COLO668 (cell line): ENCODE results near the gene CSMD2.

ENCODE experiments used
- DNase-seq: peaks from one replicate; lab custom pipeline; 2025; ENCODE audit not compliant: unreplicated experiment; lab: John Stamatoyannopoulos, UW

CSMD2 gene

DNA sequence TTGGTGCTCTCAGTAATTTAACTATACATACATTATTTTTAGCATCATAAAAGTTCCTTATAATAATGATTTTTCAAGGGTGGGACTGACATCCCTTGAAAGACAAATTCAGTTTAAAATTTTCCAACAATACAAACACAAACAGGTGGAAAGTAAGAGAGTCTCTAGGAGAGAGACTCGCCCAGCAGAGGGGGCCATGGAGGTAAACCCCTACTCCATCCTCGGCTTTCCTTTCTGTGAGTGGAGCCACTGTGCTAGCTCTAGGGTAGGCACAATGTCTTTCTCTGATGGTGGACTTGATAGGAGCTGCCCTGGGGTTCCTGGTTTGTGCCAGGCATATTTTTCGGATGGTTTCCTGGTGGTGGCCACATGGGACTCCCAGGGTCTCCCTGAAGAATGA is 8.3 kb downstream of the CSMD2 start:
- no peak for DNase-seq

- no peak for DNase-seq
These were observed 9.2 kb downstream of the CSMD2 start for GRCh38 chr1:34155860-34156259.

DNA sequence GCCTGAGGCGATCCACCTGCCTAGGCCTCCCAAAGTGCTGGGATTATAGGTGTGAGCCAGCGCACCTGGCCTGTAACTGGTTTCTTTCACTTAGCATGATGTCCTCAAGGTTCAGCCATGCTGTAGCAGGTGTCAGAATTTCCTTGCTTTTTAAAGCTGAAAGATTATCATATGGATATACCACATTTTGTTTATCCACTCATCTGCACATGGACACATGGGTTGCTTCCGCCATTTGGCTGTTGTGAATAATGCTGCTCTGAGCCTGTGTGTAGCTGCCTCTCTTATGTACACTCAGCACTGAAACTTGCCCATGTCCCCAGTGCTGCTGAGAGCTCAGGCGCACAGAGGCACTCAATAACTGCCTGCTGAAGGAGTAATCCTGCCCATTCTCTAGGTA is 11.8 kb downstream of the CSMD2 start:
- DNase-seq = no peak

DNA sequence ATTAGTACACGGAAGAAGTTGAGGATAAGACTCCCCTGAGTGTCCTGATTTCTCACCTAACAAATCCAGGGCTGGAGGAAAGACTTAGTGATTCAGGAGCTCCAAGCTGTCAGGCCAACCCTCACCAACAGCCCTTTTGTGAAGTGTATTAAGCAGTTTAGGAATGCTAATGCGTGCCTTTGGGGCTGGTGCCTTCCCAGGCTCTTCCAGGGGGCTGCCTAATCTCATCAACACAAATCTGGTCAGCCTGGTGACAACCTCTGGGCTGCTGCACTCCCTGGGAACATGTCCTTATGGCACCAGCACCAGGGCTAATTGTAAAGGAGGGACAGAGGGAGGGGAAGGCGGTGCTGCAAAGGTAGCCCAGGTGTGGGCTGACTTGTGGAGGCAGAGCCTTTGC is 15.5 kb downstream of the CSMD2 start:
- no peak for DNase-seq

DNA sequence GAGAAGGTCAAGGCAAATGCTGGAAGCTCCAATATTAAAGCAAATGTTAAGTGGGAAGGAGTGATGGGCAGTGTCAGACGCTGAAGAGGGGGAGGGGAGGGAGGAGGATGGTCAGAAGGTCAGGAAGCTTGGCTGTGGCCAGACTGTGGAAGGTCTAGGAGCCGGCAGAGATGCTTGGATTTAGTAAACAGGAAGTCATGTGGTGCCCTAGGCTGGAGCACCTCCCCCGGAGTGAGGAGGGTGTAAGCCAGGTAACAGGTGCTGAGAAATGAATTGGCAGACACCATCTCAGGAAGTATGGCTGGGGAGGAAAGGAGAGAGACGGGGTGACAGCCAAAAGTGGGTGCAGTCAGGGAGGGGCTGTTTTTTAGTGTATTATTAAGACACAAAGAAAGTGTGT is 17.7 kb downstream of the CSMD2 start:
- DNase-seq = no peak

DNA sequence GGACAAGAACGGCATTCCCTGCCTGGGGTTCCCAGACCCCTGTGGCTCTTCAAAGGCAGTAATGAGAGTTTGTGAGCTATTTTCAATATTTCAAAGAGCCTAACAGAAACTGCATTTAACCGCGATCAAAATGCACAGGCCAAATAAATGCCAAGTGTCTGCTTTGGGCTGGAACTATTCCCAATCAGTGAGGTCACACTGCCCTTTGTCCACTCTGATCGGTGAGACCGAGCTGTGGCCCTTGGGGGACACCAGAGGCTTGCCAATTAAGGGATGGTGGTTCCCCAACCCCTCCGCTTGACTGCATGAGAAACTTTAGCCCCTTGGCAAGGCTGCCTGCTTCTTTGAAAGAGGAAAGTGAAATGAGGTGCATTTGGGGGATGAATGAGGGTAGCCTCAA is 20.3 kb downstream of the CSMD2 start:
- no peak for DNase-seq

GRCh38 chr1:34143975-34144374 is 21.1 kb downstream of the CSMD2 start:
- no peak for DNase-seq

GRCh38 chr1:34140011-34140676 is 24.9 kb downstream of the CSMD2 start:
- DNase-seq = no peak

- DNase-seq = no peak
These were observed 27.6 kb downstream of the CSMD2 start for GRCh38 chr1:34137411-34137810.

- DNase-seq = no peak
These were observed 32.9 kb downstream of the CSMD2 start for GRCh38 chr1:34132161-34132420.

GRCh38 chr1:34131396-34132160 is 33.5 kb downstream of the CSMD2 start:
- DNase-seq = no peak

- DNase-seq = no peak
These were observed 34.7 kb downstream of the CSMD2 start for GRCh38 chr1:34130306-34130705.

DNA sequence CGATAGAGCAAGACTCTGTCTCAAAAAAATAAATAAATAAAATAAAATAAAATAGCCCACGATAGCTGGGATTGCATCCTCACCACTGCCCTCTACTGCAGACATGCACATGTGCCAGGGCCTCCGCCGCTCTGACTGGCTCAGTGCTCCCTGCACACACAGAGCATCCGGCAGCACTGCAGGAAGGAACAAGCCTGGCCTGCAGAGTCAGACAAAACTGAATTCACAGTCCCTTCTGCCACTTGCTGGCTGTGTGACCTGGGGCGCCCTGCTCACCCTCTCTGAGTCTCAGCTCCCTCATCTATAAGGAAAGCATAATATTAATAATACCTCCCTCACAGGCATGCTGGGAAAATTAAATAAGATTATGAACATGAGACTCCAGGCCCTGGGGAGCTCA is 35.4 kb downstream of the CSMD2 start:
- no peak for DNase-seq

DNA sequence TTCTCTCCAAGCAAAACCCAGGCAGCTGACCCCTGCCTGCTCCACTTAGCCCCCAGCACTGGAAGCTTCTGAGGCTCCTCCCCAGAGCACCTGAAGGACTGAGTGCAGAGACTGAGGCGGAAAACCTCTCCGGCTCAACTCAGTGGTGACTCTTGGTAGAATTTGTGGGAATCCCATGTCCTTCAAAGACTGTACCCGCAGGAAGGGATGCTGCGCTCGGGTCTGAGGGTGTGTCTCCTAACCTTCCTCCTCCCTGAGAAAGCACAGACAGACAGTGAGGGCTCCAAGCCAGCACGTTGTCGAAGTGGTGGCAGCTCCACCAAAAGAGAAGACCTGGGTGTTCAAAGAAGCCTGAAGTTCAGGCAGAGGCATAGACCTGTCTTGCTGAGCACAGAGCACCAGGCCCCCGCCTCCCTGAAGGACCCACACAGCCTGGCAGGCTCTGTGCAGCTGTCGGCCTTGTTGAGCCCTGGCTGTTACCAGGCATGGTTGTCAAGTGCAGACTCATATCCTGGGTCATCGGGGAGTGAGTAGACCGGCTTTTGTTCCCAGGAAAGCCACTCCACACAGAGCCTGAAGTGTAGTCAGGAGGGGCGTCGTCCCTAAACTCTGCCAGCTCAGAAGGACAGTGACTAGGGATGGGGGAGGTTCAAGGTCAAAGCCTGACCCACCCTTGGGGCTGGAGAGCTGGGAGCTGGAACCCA is 36.7 kb downstream of the CSMD2 start:
- DNase-seq = no peak

DNA sequence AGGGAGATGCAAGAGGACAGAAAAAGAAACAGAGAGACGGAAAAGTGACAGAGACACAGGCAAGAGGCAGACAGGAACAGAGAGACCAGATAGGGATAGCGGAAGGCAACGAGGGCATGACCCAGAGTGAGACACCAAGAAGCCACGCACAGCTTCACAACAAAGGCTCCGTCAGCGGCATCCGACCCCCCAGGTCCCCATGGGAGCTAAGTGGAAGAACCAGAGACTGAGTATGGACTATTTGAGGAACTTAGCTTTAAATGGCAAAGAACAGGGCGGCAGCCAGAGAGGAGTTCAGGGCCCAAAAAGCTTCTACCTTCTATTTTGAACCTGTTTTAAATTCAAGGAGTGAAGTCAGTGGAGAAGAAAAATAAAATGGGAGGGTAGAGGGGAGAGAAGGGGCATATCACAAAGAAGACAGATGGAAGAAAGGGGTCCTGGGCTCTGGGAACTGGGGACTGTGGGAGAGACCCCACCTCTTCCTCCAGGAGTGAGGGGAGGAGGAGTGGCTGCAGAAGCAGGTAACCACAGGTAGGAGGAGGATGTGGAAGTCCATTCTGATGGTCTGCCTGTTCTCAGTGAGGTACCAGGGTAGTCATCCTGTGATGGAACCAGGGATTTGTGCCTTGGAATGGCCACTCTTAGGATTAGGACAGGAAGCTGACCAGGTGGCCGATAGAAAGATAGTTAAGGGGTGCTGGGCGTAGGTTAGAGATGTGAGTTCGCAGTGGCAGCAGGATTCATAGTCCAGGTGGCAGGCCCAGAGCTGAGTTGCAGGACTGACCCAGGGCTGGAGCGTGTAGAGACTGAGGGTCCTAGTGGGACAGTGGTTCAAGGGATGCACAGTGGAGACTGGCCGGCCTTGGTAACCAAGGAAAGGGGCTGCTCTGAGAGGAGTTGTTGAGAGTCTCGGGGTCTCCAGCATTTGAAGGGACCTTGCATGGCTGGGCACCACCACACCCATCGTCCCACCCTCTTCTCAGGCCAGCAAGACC is 37.7 kb downstream of the CSMD2 start:
- DNase-seq = no peak

- DNase-seq = no peak
These were observed 38.5 kb downstream of the CSMD2 start for GRCh38 chr1:34126486-34126885.

DNA sequence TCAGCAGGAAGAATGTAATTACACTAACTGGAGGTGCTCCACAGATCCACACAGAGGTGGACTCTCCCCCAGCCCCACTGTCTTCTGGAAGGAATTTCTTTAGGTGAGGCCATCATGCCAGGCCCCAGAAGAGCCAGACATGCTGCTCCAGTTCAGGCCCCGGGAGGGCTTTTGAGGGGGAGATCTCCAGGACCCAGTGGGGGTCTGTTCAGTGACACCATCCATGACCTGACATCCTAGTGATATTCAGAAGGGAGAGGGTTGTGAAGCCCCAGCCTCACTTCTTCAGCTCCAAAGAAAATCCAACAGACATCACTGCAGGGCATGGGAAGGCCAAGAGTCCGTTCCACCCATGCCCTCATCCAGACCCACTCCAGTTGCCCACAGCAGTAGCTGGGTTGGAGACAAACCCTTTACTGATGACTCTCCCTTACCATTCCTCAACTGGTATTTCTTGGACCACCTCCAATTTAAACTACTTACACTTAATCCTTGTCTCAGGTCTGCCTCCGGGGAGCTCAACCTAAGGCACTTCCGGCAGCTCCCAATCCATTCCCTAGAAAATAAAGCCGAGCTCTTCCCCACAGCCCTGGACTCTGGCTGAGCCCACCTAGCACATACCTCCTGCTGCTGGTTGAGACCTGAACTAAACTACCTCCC is 39.2 kb downstream of the CSMD2 start:
- no peak for DNase-seq

GRCh38 chr1:34122080-34122932 is 42.7 kb downstream of the CSMD2 start:
- no peak for DNase-seq

DNA sequence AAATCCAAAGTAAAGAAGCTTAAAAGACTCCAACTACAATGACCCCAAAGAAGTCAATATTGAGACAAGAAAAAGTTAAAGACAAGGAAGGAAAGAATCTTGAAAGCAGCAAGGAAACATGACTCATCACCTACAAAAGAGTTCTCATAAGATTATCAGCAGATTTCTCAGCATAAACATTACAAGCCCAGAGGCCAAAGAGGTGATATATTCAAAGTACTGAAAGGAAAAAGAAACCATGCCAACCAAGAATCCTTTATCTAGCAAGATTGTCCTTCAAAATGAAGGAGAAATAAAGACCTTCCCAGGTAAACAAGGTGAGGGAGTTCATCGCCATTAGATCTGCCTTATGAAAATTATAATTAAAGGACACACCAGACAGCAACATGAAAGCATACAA is 49.8 kb downstream of the CSMD2 start:
- no peak for DNase-seq

DNA sequence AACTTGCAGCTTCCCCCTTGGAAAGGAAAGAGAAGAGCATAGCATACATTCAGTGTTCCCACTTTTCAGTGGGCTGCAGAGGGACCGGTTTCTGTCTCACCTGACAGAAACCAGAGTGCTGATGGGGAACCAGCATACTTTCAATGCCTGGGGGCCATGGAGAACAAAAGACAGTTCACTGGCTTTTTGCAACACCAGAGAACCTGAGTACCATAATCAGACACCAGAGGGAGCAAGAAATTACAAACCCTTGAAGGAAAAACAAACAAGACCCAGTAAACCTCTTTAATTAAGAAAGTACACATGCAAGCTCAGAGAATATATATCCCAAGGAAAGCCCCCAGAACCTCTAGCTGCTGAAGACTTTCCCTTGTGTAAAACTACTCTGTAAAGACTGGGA is 51.1 kb downstream of the CSMD2 start:
- no peak for DNase-seq
